Measurements from ENCODE around the gene H2BW2.

The H2BW2 gene

GRCh38 chrX:104084063-104084462 is 44.3 kb downstream of the H2BW2 start:
- Mint-ChIP-seq H3K27me3 (ENCODE audit: low read depth) (peaks cover 3% of the 10 kb centered on the region), H3K4me1 (no peaks in the 10 kb centered on the region), H3K36me3 (ENCODE audit: low read depth) (no peaks in the 10 kb centered on the region)

DNA sequence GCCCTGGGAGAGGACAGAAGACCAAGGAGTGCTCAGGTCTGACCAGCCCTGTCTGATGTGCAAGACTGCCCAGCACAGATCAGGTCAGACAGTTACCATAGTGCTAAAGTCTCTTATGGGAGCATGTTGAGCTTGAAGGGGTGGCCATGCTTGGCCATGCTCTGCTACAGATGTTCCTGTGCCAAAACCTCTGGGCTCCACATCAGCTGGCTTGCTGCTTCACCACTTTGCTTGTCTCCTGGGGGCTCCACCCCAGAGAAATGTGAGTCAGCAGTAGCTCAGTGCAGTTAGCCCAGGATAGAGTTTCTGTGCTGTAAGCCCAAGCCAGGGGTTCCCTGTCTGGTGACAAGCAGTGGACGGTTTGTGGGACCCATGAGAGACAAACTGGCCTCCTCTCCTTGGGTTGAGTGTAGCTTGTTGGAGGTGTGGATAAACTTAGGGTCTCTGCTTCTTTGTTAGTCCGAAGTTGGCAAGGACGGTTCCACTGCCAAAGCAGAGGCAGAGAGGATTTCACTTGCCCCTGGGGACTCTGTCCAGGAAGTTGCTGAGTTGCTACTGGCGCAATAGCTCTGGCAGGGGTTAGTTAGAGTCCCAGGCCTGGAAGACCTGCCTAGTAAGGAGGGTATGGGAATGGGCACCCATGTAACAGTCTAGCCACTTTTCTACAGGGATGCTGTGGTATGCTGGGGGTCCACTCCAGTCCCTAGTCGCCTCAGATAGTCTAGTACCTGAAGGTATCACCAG is 45.0 kb downstream of the H2BW2 start:
- Mint-ChIP-seq H3K27ac (no peak overlapping the region), H3K4me1 (no peaks in the 10 kb centered on the region), H3K27me3 (ENCODE audit: low read depth) (peaks cover 3% of the 10 kb centered on the region), H3K4me3 (no peak overlapping the region), H3K36me3 (ENCODE audit: low read depth) (no peaks in the 10 kb centered on the region), H3K9me3 (peaks cover 6% of the 10 kb centered on the region)
- no peak for TF ChIP-seq CTCF (IDR thresholded peaks at IDR 0.05; ENCODE audit: unreplicated experiment in 3 of 3)

More at GRCh38 chrX:104084063-104084462, 44.3 kb downstream of the H2BW2 start:
- Mint-ChIP-seq H3K27ac (no peak overlapping the region), H3K4me3 (no peak overlapping the region), H3K9me3 (peaks cover 6% of the 10 kb centered on the region)
- no peak for TF ChIP-seq CTCF (IDR thresholded peaks at IDR 0.05; ENCODE audit: unreplicated experiment in 3 of 3)

- peaks cover 6% of the 10 kb centered on the region for H3K9me3 Mint-ChIP-seq
- no peak for TF ChIP-seq CTCF (IDR thresholded peaks at IDR 0.05; ENCODE audit: unreplicated experiment in 3 of 3)
- no peak overlapping the region for H3K27ac Mint-ChIP-seq
- no peaks in the 10 kb centered on the region for H3K4me1 Mint-ChIP-seq
- H3K4me3 Mint-ChIP-seq, result no peak overlapping the region
- H3K36me3 Mint-ChIP-seq (ENCODE audit: low read depth), result no peaks in the 10 kb centered on the region
- peaks cover 3% of the 10 kb centered on the region for H3K27me3 Mint-ChIP-seq (ENCODE audit: low read depth)
Observed at GRCh38 chrX:104085477-104085876, 45.7 kb downstream of the H2BW2 start.

GRCh38 chrX:104085919-104086318 is 46.2 kb downstream of the H2BW2 start:
- Mint-ChIP-seq H3K4me1 (no peaks in the 10 kb centered on the region), H3K27ac (no peak overlapping the region), H3K27me3 (ENCODE audit: low read depth) (peaks cover 3% of the 10 kb centered on the region), H3K4me3 (no peak overlapping the region), H3K9me3 (peaks cover 6% of the 10 kb centered on the region), H3K36me3 (ENCODE audit: low read depth) (no peaks in the 10 kb centered on the region)
- TF ChIP-seq CTCF (IDR thresholded peaks at IDR 0.05; ENCODE audit: unreplicated experiment in 3 of 3), result no peak
